NB4 (cell line): ENCODE measurements around the gene PLPP6.
"Not testable (repeated sequence)": the region's sequence is repeated elsewhere in the genome, so short reads cannot be mapped to it uniquely, and the experiment has no call there.

Source experiments
- DNase-seq: peaks from one replicate; pipeline ENCODE4 v3.0.0; 2010; ENCODE audit warnings: low read depth
- H3K4me3 ChIP-seq: one replicate; pipeline ENCODE4 v1.5.1; 2011; ENCODE audit warnings: mild to moderate bottlenecking, low read depth, low read length, moderate library complexity
- MAX ChIP-seq: IDR thresholded peaks from 2 replicates; pipeline ENCODE4 v1.6.1; 2011; ENCODE audit warnings: low read depth, low read length
- MYC ChIP-seq: IDR thresholded peaks from 2 replicates; pipeline ENCODE4 v1.6.1; 2011; ENCODE audit warnings: low read depth, low read length
- POLR2A ChIP-seq: IDR thresholded peaks from 2 replicates; pipeline ENCODE4 v1.6.1; 2011; ENCODE audit warnings: mild to moderate bottlenecking; ENCODE audit not compliant: insufficient read length; ENCODE audit errors: extremely low read depth
- TF ChIP-seq, protein P1 (sequence below): IDR thresholded peaks from one replicate; pipeline ENCODE4 v1.5.1; 2012; ENCODE audit warnings: low read depth, low read length

PLPP6 gene

DNA sequence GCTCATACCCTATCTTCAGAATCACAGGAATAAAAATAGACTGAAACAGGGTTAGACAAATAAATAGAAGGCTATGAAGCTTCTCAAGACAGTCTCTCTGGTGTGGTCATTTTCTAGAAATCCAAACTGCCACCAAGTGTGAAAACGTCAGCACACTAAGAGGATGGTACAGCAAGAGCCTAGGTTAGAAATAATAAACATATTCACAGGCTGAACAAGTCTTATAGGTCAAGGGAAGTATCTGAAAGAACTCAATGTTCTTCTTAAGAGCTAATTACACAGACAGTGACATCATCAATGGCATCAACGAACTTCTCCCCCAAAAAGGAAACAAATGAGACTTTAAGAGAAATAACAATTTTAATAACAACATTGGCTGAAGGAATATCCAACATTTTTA is 22.7 kb upstream of the PLPP6 start:
- TF ChIP-seq MAX: no peak
- TF ChIP-seq POLR2A: no peak
- TF ChIP-seq MYC: no peak
- TF ChIP-seq, protein P1, sequence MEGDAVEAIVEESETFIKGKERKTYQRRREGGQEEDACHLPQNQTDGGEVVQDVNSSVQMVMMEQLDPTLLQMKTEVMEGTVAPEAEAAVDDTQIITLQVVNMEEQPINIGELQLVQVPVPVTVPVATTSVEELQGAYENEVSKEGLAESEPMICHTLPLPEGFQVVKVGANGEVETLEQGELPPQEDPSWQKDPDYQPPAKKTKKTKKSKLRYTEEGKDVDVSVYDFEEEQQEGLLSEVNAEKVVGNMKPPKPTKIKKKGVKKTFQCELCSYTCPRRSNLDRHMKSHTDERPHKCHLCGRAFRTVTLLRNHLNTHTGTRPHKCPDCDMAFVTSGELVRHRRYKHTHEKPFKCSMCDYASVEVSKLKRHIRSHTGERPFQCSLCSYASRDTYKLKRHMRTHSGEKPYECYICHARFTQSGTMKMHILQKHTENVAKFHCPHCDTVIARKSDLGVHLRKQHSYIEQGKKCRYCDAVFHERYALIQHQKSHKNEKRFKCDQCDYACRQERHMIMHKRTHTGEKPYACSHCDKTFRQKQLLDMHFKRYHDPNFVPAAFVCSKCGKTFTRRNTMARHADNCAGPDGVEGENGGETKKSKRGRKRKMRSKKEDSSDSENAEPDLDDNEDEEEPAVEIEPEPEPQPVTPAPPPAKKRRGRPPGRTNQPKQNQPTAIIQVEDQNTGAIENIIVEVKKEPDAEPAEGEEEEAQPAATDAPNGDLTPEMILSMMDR: no peak
- H3K4me3 ChIP-seq: no peak overlapping the region
- no peak for DNase-seq

- TF ChIP-seq POLR2A: no peak
- TF ChIP-seq, protein P1: peak; percentile 72
- H3K4me3 ChIP-seq: no peak overlapping the region
- peak; percentile 70 for DNase-seq
Measured at GRCh38 chr9:4640027-4640426, 22.1 kb upstream of the PLPP6 start.

GRCh38 chr9:4642351-4642750 is 19.7 kb upstream of the PLPP6 start:
- DNase-seq: no peak
- TF ChIP-seq MYC (no peak), MAX (no peak), POLR2A (no peak)
- TF ChIP-seq, protein P1: no peak
- no peak overlapping the region for H3K4me3 ChIP-seq

DNA sequence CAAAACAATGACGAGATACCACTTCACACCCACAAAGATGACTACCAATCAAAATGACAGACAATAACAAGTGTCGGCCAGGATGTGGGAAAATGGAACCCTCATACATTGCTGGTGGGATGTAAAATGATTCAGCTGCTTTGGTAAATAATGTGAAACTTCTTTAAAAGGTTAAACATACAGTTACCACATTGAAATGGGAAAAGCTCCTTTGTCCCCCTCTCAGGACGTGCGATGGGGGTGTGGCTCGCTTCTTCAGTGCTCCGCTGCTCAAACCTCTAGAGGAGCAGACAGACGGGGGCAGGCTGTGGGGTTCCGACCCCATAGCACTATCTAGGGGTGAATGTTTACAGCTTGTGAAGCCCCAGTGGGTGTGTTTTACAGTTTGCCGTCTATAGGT is 8.0 kb upstream of the PLPP6 start:
- no peak for DNase-seq
- no peak overlapping the region for H3K4me3 ChIP-seq
- TF ChIP-seq POLR2A (no peak), MYC (no peak), MAX (no peak)
- TF ChIP-seq, protein P1: no peak

DNA sequence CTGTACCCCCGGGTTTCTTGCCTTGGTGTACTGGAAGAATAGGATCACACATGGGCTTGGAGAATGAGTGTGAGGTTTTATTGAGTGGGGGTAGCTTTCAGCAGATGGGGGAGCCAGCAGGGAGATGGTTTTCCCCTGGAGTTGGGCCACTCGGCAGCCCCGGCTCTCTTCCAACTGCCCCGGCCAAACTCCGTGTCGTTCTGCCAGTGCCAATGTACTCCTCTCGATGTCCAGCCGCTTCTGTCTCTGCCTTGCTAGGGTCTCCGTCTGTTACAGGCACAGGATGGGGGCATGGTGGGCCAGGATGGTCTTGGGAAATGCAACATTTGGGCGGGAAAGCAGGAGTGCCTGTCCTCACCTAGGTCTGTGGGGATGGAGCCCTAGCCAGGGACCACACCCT is 7.6 kb upstream of the PLPP6 start:
- DNase-seq: no peak
- no peak overlapping the region for H3K4me3 ChIP-seq
- TF ChIP-seq, protein P1: no peak
- no peak for TF ChIP-seq MAX
- no peak for TF ChIP-seq POLR2A
- TF ChIP-seq MYC: no peak

- H3K4me3 ChIP-seq, DNase-seq: not testable (repeated sequence)
Measured at GRCh38 chr9:4656196-4656595, 5.9 kb upstream of the PLPP6 start.

- no peak for DNase-seq
- no peak overlapping the region for H3K4me3 ChIP-seq
- TF ChIP-seq, protein P1: no peak
- no peak for TF ChIP-seq MAX
- no peak for TF ChIP-seq POLR2A
- TF ChIP-seq MYC: no peak
Measured at GRCh38 chr9:4656621-4657020, 5.5 kb upstream of the PLPP6 start.
